Activated T-cell treated with anti-CD3 and anti-CD28 coated beads for 48 hours (primary cell): Measurements from ENCODE around the gene NHERF2.
A peak's percentile ranks its signal among the peaks of the same experiment; 100 is the strongest.

Experiments used
- DNase-seq: peaks from one replicate; pipeline ENCODE4 v3.0.0-alpha.2; 2020; ENCODE audit warnings: low read depth

Gene NHERF2

GRCh38 chr16:2026461-2027023, at the start of gene NHERF2:
Gene NHERF2 (plus strand): TSS chr16:2026902. CDS start chr16:2027006, 104 bp downstream.
- DNase-seq = no peak

GRCh38 chr16:1976951-1977874, 49.5 kb upstream of the NHERF2 start:
- DNase-seq = no peak

GRCh38 chr16:1977875-1978268, 48.8 kb upstream of the NHERF2 start:
- DNase-seq = no peak

- DNase-seq = no peak
These were observed 48.1 kb upstream of the NHERF2 start for GRCh38 chr16:1978476-1979120.

GRCh38 chr16:1979271-1980029, 47.3 kb upstream of the NHERF2 start:
- no peak for DNase-seq

- DNase-seq = no peak
These were observed 46.5 kb upstream of the NHERF2 start for GRCh38 chr16:1980030-1980769.

- no peak for DNase-seq
These were observed 46.0 kb upstream of the NHERF2 start for GRCh38 chr16:1980770-1981087.

- no peak for DNase-seq
These were observed 45.3 kb upstream of the NHERF2 start, which contains the start of gene NOXO1 for GRCh38 chr16:1981398-1981836. Gene NOXO1 (minus strand): TSS chr16:1981469. CDS start chr16:1981179, 290 bp downstream.

GRCh38 chr16:1982013-1982433, 44.7 kb upstream of the NHERF2 start:
- DNase-seq = no peak

- DNase-seq = no peak
These were observed 43.6 kb upstream of the NHERF2 start for GRCh38 chr16:1982991-1983543.

GRCh38 chr16:1983544-1984346, 43.0 kb upstream of the NHERF2 start, which contains the start of gene GFER:
Gene GFER (plus strand): TSS chr16:1984193. CDS start chr16:1984219, 26 bp downstream.
- peak; percentile 83 for DNase-seq

GRCh38 chr16:1984347-1985225, 42.1 kb upstream of the NHERF2 start:
- no peak for DNase-seq

- DNase-seq = no peak
These were observed 41.1 kb upstream of the NHERF2 start for GRCh38 chr16:1985466-1986150.

- no peak for DNase-seq
These were observed 39.5 kb upstream of the NHERF2 start for GRCh38 chr16:1987198-1987597.

- no peak for DNase-seq
These were observed 37.2 kb upstream of the NHERF2 start, which contains the start of gene SYNGR3 for GRCh38 chr16:1989209-1990100. Gene SYNGR3 (plus strand): TSS chr16:1989970. CDS start chr16:1990103, 133 bp downstream.

GRCh38 chr16:1990101-1990350, 36.7 kb upstream of the NHERF2 start:
- DNase-seq = no peak

GRCh38 chr16:1990351-1991134, 36.2 kb upstream of the NHERF2 start:
- DNase-seq = no peak
